WERI-Rb-1 (cell line): ENCODE measurements around the gene ZDHHC9.

Experiments used
- DNase-seq: peaks from one replicate; pipeline ENCODE4 v3.0.0-alpha.2; 2020
- H3K27ac ChIP-seq: fragments of 250-450 bp; sonication (Bioruptor Pico); 2 replicates; pipeline ENCODE4 v1.5.1; 2020; ENCODE audit warnings: mild to moderate bottlenecking, moderate library complexity
- H3K27me3 ChIP-seq: fragments of 250-450 bp; sonication (Bioruptor Pico); 2 replicates; pipeline ENCODE4 v1.5.1; 2021; ENCODE audit warnings: mild to moderate bottlenecking, low read depth, moderate library complexity; ENCODE audit not compliant: insufficient read depth, severe bottlenecking
- H3K36me3 ChIP-seq: fragments of 250-450 bp; sonication (Bioruptor Pico); 2 replicates; pipeline ENCODE4 v1.5.1; 2020; ENCODE audit warnings: mild to moderate bottlenecking, moderate library complexity
- H3K4me3 ChIP-seq: 2 replicates; pipeline ENCODE4 v1.5.1; 2011; ENCODE audit warnings: low read depth, mild to moderate bottlenecking, control low read depth, low read length
- H3K9me3 ChIP-seq: fragments of 250-450 bp; sonication (Bioruptor Pico); 2 replicates; pipeline ENCODE4 v1.5.1; 2021; ENCODE audit warnings: mild to moderate bottlenecking, moderate library complexity; ENCODE audit not compliant: severe bottlenecking
- CTCF ChIP-seq: IDR thresholded peaks from 2 replicates; pipeline ENCODE4 v1.5.1; 2011; ENCODE audit warnings: low read depth, mild to moderate bottlenecking, control low read depth, inconsistent platforms, low read length

The ZDHHC9 gene

GRCh38 chrX:129761596-129761995 lies 82.1 kb downstream of the ZDHHC9 start:
- Histone ChIP-seq H3K4me3 (no peak overlapping the region), H3K9me3 (no peaks in the 10 kb centered on the region), H3K36me3 (no peaks in the 10 kb centered on the region), H3K27ac (no peak overlapping the region), H3K27me3 (peaks cover 2% of the 10 kb centered on the region)
- no peak for TF ChIP-seq CTCF
- DNase-seq: no peak

GRCh38 chrX:129760981-129761380 lies 82.7 kb downstream of the ZDHHC9 start:
- no peaks in the 10 kb centered on the region for H3K9me3 ChIP-seq
- no peak for DNase-seq
- H3K4me3 ChIP-seq: no peak overlapping the region
- peaks cover 2% of the 10 kb centered on the region for H3K27me3 ChIP-seq
- H3K27ac ChIP-seq: no peak overlapping the region
- no peak for TF ChIP-seq CTCF
- H3K36me3 ChIP-seq: no peaks in the 10 kb centered on the region

- no peak for TF ChIP-seq CTCF
- H3K9me3 ChIP-seq: no peaks in the 10 kb centered on the region
- H3K27ac ChIP-seq: no peak overlapping the region
- DNase-seq: no peak
- peaks cover 2% of the 10 kb centered on the region for H3K27me3 ChIP-seq
- H3K4me3 ChIP-seq: no peak overlapping the region
- no peaks in the 10 kb centered on the region for H3K36me3 ChIP-seq
Measured at GRCh38 chrX:129760155-129760554, 83.5 kb downstream of the ZDHHC9 start.

- Histone ChIP-seq H3K9me3 (no peaks in the 10 kb centered on the region), H3K36me3 (no peaks in the 10 kb centered on the region), H3K4me3 (no peak overlapping the region), H3K27me3 (peaks cover 2% of the 10 kb centered on the region), H3K27ac (no peak overlapping the region)
- 0 out of 2 replicates have a peak, but pooled peaks have one; percentile 19 for TF ChIP-seq CTCF
- no peak for DNase-seq
Measured at GRCh38 chrX:129759576-129760061, 84.1 kb downstream of the ZDHHC9 start.

GRCh38 chrX:129755779-129756650 lies 87.7 kb downstream of the ZDHHC9 start:
- Histone ChIP-seq H3K27ac (no peak overlapping the region), H3K4me3 (no peak overlapping the region), H3K9me3 (no peaks in the 10 kb centered on the region), H3K36me3 (no peaks in the 10 kb centered on the region), H3K27me3 (peaks cover 6% of the 10 kb centered on the region)
- peak; percentile 48; the same call in 1 of the 2 replicates for TF ChIP-seq CTCF
- peak; percentile 30 for DNase-seq
